Smooth muscle cell (in vitro differentiated cells): ENCODE measurements around the gene WDR7. TPM values are rescaled to one million over a fixed set of nuclear protein-coding genes. Genes with fewer than 3 reads are reported as not detected.

Experiments
- DNase-seq: peaks from one replicate; lab custom pipeline; 2025; ENCODE audit not compliant: unreplicated experiment; lab: John Stamatoyannopoulos, UW
- H2AFZ ChIP-seq: fragments of 200-600 bp; sonication (generic); 2 replicates; pipeline ENCODE4 v1.6.0; 2016; ENCODE audit warnings: antibody characterized with exemption, low read depth, mild to moderate bottlenecking
- H3F3A ChIP-seq: fragments of 200-600 bp; sonication (generic); 2 replicates; pipeline ENCODE4 v1.6.0; 2017; ENCODE audit warnings: antibody characterized with exemption, low read depth
- H3K27ac ChIP-seq: fragments of 200-600 bp; sonication (generic); 2 replicates; pipeline ENCODE4 v1.5.1; 2016; ENCODE audit warnings: low read depth, mild to moderate bottlenecking
- H3K27me3 ChIP-seq: fragments of 200-600 bp; sonication (generic); 2 replicates; pipeline ENCODE4 v1.6.1; 2016; ENCODE audit warnings: low read depth, mild to moderate bottlenecking
- H3K36me3 ChIP-seq: fragments of 200-600 bp; sonication (generic); 2 replicates; pipeline ENCODE4 v1.5.1; 2016; ENCODE audit warnings: low read depth
- H3K4me1 ChIP-seq: fragments of 200-600 bp; sonication (generic); 2 replicates; pipeline ENCODE4 v1.5.1; 2016; ENCODE audit warnings: low read depth
- H3K4me2 ChIP-seq: fragments of 200-600 bp; sonication (generic); 2 replicates; pipeline ENCODE4 v1.6.0; 2016; ENCODE audit warnings: mild to moderate bottlenecking
- H3K4me3 ChIP-seq: fragments of 200-600 bp; sonication (generic); 2 replicates; pipeline ENCODE4 v1.5.1; 2016; ENCODE audit warnings: mild to moderate bottlenecking
- H3K79me2 ChIP-seq: fragments of 200-600 bp; sonication (generic); 2 replicates; pipeline ENCODE4 v1.6.0; 2016; ENCODE audit warnings: low read depth, mild to moderate bottlenecking
- H3K9ac ChIP-seq: fragments of 200-600 bp; sonication (generic); 2 replicates; pipeline ENCODE4 v1.6.0; 2016; ENCODE audit warnings: low read depth
- H3K9me3 ChIP-seq: fragments of 200-600 bp; sonication (generic); replicated peaks from 2 replicates; pipeline ENCODE4 v1.5.1; 2016; ENCODE audit warnings: low read depth
- H4K20me1 ChIP-seq: fragments of 200-600 bp; sonication (generic); 2 replicates; pipeline ENCODE4 v1.6.0; 2016; ENCODE audit warnings: low read depth
- CTCF ChIP-seq: fragments of 200-600 bp; sonication (generic); IDR thresholded peaks from 2 replicates; pipeline ENCODE4 v1.5.1; 2017; ENCODE audit warnings: borderline replicate concordance, mild to moderate bottlenecking, antibody characterized with exemption; ENCODE audit not compliant: insufficient read depth, poor library complexity, severe bottlenecking
- WGBS: methylation state at CpG from one replicate; pipeline ENCODE4 v1.1.7; 2016; ENCODE audit warnings: low lambda C conversion rate; 5-methylcytosine and 5-hydroxymethylcytosine counted together
- polyA plus RNA-seq: library from polyadenylated mRNA; unstranded; fragments of >200 nt; fragmentation: Nextera tagmentation; extraction: Ambion mirVana; gene quantifications from 2 replicates; pipeline ENCODE4 v1.2.1, GENCODE V29; 2016
- total RNA-seq: library from RNA; depleted of rRNA; stranded (reverse); fragments of >200 nt; gene quantifications from 2 replicates; pipeline ENCODE4 v1.2.3, GENCODE V29; 2014

The WDR7 gene
- total and polyA plus RNA-seq, 2 experiments from 2014 or later, result 5.3 to 9.2 TPM

GRCh38 chr18:56662063-56662408, 10.9 kb downstream of the WDR7 start:
- Histone ChIP-seq H2AFZ (no peak overlapping the region), H3K4me1 (no peaks in the 10 kb centered on the region), H3K27me3 (no peaks in the 10 kb centered on the region), H3K4me2 (no peak overlapping the region), H3F3A (no peaks in the 10 kb centered on the region), H3K27ac (no peak overlapping the region), H3K4me3 (no peak overlapping the region), H3K9me3 (no peaks in the 10 kb centered on the region), H3K79me2 (peaks cover 15% of the 10 kb centered on the region), H4K20me1 (peaks cover 19% of the 10 kb centered on the region), H3K36me3 (no peaks in the 10 kb centered on the region), H3K9ac (no peak overlapping the region)
- 36% methylated on average over 4 of the region's 4 CpGs for WGBS
- DNase-seq, result no peak
- TF ChIP-seq CTCF, result no peak

- no peaks in the 10 kb centered on the region for H3K4me1 ChIP-seq
- 93% methylated on average over 5 of the region's 5 CpGs for WGBS
- no peak overlapping the region for H2AFZ ChIP-seq
- no peaks in the 10 kb centered on the region for H3K36me3 ChIP-seq
- peaks cover 12% of the 10 kb centered on the region for H3K79me2 ChIP-seq
- no peaks in the 10 kb centered on the region for H3F3A ChIP-seq
- peaks cover 19% of the 10 kb centered on the region for H4K20me1 ChIP-seq
- DNase-seq, result no peak
- no peaks in the 10 kb centered on the region for H3K27me3 ChIP-seq
- no peak overlapping the region for H3K9ac ChIP-seq
- H3K4me3 ChIP-seq, result no peak overlapping the region
- H3K4me2 ChIP-seq, result no peak overlapping the region
- TF ChIP-seq CTCF, result no peak
- no peak overlapping the region for H3K27ac ChIP-seq
- H3K9me3 ChIP-seq, result no peaks in the 10 kb centered on the region
Measured at GRCh38 chr18:56662502-56662901, 11.3 kb downstream of the WDR7 start.

DNA sequence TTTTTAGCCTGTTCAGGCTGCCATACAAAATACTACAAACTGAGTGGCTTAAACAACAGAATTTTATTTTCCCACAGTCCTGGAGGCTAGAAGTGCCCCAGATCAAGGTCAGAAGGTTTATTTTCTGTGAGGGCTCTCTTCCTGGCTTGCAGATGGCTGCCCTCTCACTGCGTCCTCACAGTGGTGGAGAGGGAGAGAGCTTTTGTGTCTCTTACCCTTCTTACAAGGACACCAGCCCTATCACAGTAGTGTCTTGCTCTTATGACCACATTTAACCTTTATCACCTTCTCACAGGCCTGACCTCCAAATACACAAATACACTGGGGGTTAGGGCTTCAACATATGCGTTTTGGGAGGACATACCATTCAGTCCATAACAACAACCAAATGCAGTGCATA, 11.7 kb downstream of the WDR7 start:
- no peak for TF ChIP-seq CTCF
- WGBS, result 89% methylated on average over 2 of the region's 2 CpGs
- Histone ChIP-seq H2AFZ (no peak overlapping the region), H3K4me3 (no peak overlapping the region), H4K20me1 (peaks cover 19% of the 10 kb centered on the region), H3K9me3 (no peaks in the 10 kb centered on the region), H3K4me2 (no peak overlapping the region), H3K27ac (no peak overlapping the region), H3K9ac (no peak overlapping the region), H3K79me2 (peaks cover 8% of the 10 kb centered on the region), H3K27me3 (no peaks in the 10 kb centered on the region), H3K4me1 (no peaks in the 10 kb centered on the region), H3F3A (no peaks in the 10 kb centered on the region), H3K36me3 (no peaks in the 10 kb centered on the region)
- DNase-seq, result no peak

DNA sequence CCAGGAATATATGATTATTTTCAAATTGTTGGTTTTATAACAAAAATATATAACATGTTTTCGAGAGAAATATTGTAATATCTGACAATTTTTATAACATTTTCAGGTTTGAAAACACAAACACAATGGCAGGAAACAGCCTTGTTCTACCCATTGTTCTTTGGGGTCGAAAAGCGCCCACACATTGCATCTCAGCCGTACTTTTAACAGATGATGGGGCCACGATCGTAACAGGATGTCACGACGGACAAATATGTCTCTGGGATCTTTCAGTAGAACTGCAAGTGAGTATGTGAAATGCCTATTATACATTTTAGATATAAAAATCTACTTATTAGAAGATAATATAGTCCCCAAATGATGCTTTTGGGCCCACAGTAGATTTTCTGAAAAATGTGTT, 21.2 kb downstream of the WDR7 start:
- Histone ChIP-seq H3K4me3 (no peak overlapping the region), H3F3A (no peaks in the 10 kb centered on the region), H3K4me2 (no peak overlapping the region), H3K4me1 (no peaks in the 10 kb centered on the region), H2AFZ (no peak overlapping the region), H3K27me3 (no peaks in the 10 kb centered on the region), H3K9me3 (no peaks in the 10 kb centered on the region), H3K36me3 (no peaks in the 10 kb centered on the region), H3K79me2 (peaks cover 12% of the 10 kb centered on the region), H4K20me1 (peaks cover 7% of the 10 kb centered on the region), H3K27ac (no peak overlapping the region), H3K9ac (no peak overlapping the region)
- no peak for TF ChIP-seq CTCF
- no peak for DNase-seq
- 84% methylated on average over 8 of the region's 8 CpGs for WGBS
